GM19455 (cell line): ENCODE results near the gene SAYSD1.

Experiments
- ATAC-seq: cut with Tn5 transposase; IDR thresholded peaks from one replicate; pipeline ENCODE4 v1.9.1; 2021; ENCODE audit not compliant: unreplicated experiment

SAYSD1 gene

GRCh38 chr6:39108041-39108839, 6.7 kb downstream of the SAYSD1 start:
- ATAC-seq = no peak

GRCh38 chr6:39107641-39108040, 7.3 kb downstream of the SAYSD1 start:
- ATAC-seq = no peak

GRCh38 chr6:39107034-39107433, 8.0 kb downstream of the SAYSD1 start:
- no peak for ATAC-seq

- no peak for ATAC-seq
Observed at GRCh38 chr6:39104528-39104927, 10.5 kb downstream of the SAYSD1 start.

- ATAC-seq = no peak
Observed at GRCh38 chr6:39102821-39103136, 12.2 kb downstream of the SAYSD1 start.

- peak; percentile 66 for ATAC-seq
Observed at GRCh38 chr6:39102071-39102820, 12.7 kb downstream of the SAYSD1 start.

GRCh38 chr6:39100358-39100757, 14.6 kb downstream of the SAYSD1 start:
- ATAC-seq = no peak

GRCh38 chr6:39095578-39095977, 19.4 kb downstream of the SAYSD1 start:
- no peak for ATAC-seq

GRCh38 chr6:39093149-39093708, 21.8 kb downstream of the SAYSD1 start:
- ATAC-seq = no peak

- ATAC-seq = no peak
Observed at GRCh38 chr6:39092124-39092523, 22.9 kb downstream of the SAYSD1 start.

- ATAC-seq = no peak
Observed at GRCh38 chr6:39091220-39091619, 23.8 kb downstream of the SAYSD1 start.

GRCh38 chr6:39090036-39090435, 24.9 kb downstream of the SAYSD1 start:
- no peak for ATAC-seq

GRCh38 chr6:39088331-39088730, 26.7 kb downstream of the SAYSD1 start:
- no peak for ATAC-seq

- ATAC-seq = no peak
Observed at GRCh38 chr6:39087197-39087596, 27.8 kb downstream of the SAYSD1 start.

GRCh38 chr6:39086711-39087110, 28.3 kb downstream of the SAYSD1 start:
- no peak for ATAC-seq

- no peak for ATAC-seq
Observed at GRCh38 chr6:39086294-39086693, 28.7 kb downstream of the SAYSD1 start.

- no peak for ATAC-seq
Observed at GRCh38 chr6:39085129-39085797, 29.7 kb downstream of the SAYSD1 start.

- no peak for ATAC-seq
Observed at GRCh38 chr6:39084506-39084905, 30.5 kb downstream of the SAYSD1 start.

- no peak for ATAC-seq
Observed at GRCh38 chr6:39083231-39083634, 31.8 kb downstream of the SAYSD1 start.

GRCh38 chr6:39082310-39082709, 32.7 kb downstream of the SAYSD1 start:
- no peak for ATAC-seq

- ATAC-seq = no peak
Observed at GRCh38 chr6:39080246-39080875, 34.6 kb downstream of the SAYSD1 start.
